Smooth muscle cell of trachea (primary cell): ENCODE data around the gene MRFAP1. TPM values are rescaled to one million over a fixed set of nuclear protein-coding genes. Genes with fewer than 3 reads are reported as not detected.

Experiments
- total RNA-seq: library from RNA; depleted of rRNA; stranded (reverse); fragments of >200 nt; gene quantifications from 2 replicates; pipeline ENCODE4 v1.2.1, GENCODE V29; 2014

MRFAP1 gene
- total RNA-seq: 91.5 and 119 TPM in 2 replicates

GRCh38 chr4:6640292-6641163 lies at the start of gene MRFAP1:
MRFAP1 (plus strand) TSS chr4:6640685; CDS start chr4:6640863, 178 bp downstream.

Other genes with a start within 250 kb of the MRFAP1 start
- gene PPP2R2C, start 168.1 kb upstream of the MRFAP1 start, total RNA-seq: 0.15 and 0.17 TPM in 2 replicates
- gene MAN2B2, start 65.5 kb upstream of the MRFAP1 start, total RNA-seq: 21.1 and 32.3 TPM in 2 replicates
- gene S100P, start 53.2 kb downstream of the MRFAP1 start, total RNA-seq: not detected in 2 replicates
- gene MRFAP1L1, start 69.2 kb downstream of the MRFAP1 start, total RNA-seq: 35.7 and 70.0 TPM in 2 replicates
- 22.5 and 23.3 TPM in 2 replicates for gene BLOC1S4, start 75.5 kb downstream of the MRFAP1 start, total RNA-seq
- gene KIAA0232, start 142.0 kb downstream of the MRFAP1 start, total RNA-seq: 21.5 and 21.7 TPM in 2 replicates